Glomerular endothelial cell (primary cell): Measurements from ENCODE around the gene ASTN1. TPM values are rescaled to one million over a fixed set of nuclear protein-coding genes. Genes with fewer than 3 reads are reported as not detected.

ENCODE experiments used
- DNase-seq: peaks from one replicate; pipeline ENCODE4 v3.0.0-alpha.2; 2011; ENCODE audit warnings: low read depth, low spot score; ENCODE audit errors: extremely low read depth
- total RNA-seq: library from RNA; depleted of rRNA; stranded (reverse); fragments of >200 nt; gene quantifications from 2 replicates; pipeline ENCODE4 v1.2.3, GENCODE V29; 2015

The ASTN1 gene
- total RNA-seq, 1 donor from 2014 or later = not detected

GRCh38 chr1:177045151-177045550 lies 119.4 kb downstream of the ASTN1 start:
- DNase-seq = no peak

GRCh38 chr1:177044390-177044789 lies 120.1 kb downstream of the ASTN1 start:
- no peak for DNase-seq

GRCh38 chr1:177043597-177043996 lies 120.9 kb downstream of the ASTN1 start:
- DNase-seq = no peak

- DNase-seq = no peak
These were observed 128.9 kb downstream of the ASTN1 start for GRCh38 chr1:177035586-177035985.

- DNase-seq = no peak
These were observed 130.9 kb downstream of the ASTN1 start for GRCh38 chr1:177033628-177034027.

GRCh38 chr1:177032434-177032833 lies 132.1 kb downstream of the ASTN1 start:
- no peak for DNase-seq

- DNase-seq = no peak
These were observed 139.9 kb downstream of the ASTN1 start for GRCh38 chr1:177024623-177025022.

- DNase-seq = no peak
These were observed 140.8 kb downstream of the ASTN1 start for GRCh38 chr1:177023726-177024125.

- no peak for DNase-seq
These were observed 141.3 kb downstream of the ASTN1 start for GRCh38 chr1:177023249-177023648.

GRCh38 chr1:177021687-177022086 lies 142.8 kb downstream of the ASTN1 start:
- DNase-seq = no peak

- no peak for DNase-seq
These were observed 143.5 kb downstream of the ASTN1 start for GRCh38 chr1:177020851-177021589.

- DNase-seq = no peak
These were observed 147.1 kb downstream of the ASTN1 start for GRCh38 chr1:177017287-177017852.

- no peak for DNase-seq
These were observed 150.2 kb downstream of the ASTN1 start for GRCh38 chr1:177014325-177014724.

GRCh38 chr1:177012342-177012925 lies 152.1 kb downstream of the ASTN1 start:
- DNase-seq = no peak

GRCh38 chr1:177011508-177011907 lies 153.0 kb downstream of the ASTN1 start:
- DNase-seq = no peak

- DNase-seq = no peak
These were observed 154.2 kb downstream of the ASTN1 start for GRCh38 chr1:177010211-177010825.

- DNase-seq = no peak
These were observed 155.9 kb downstream of the ASTN1 start for GRCh38 chr1:177008653-177009052.

GRCh38 chr1:177007437-177008161 lies 156.9 kb downstream of the ASTN1 start:
- DNase-seq = no peak

GRCh38 chr1:177002891-177003290 lies 161.6 kb downstream of the ASTN1 start:
- no peak for DNase-seq

- DNase-seq = no peak
These were observed 163.0 kb downstream of the ASTN1 start for GRCh38 chr1:177001556-177001955.

- no peak for DNase-seq
These were observed 166.2 kb downstream of the ASTN1 start for GRCh38 chr1:176998183-176998795.
